H9 (cell line): Measurements from ENCODE around the gene PDPK1. TPM values are rescaled to one million over a fixed set of nuclear protein-coding genes. Genes with fewer than 3 reads are reported as not detected.
"Not testable (repeated sequence)": the region's sequence is repeated elsewhere in the genome, so short reads cannot be mapped to it uniquely, and the experiment has no call there.

Source experiments
- DNase-seq: peaks from one replicate; pipeline ENCODE4 v3.0.0-alpha.2; 2017
- H2AFZ ChIP-seq: one replicate; pipeline ENCODE4 v1.6.1; 2013; ENCODE audit warnings: mild to moderate bottlenecking, low read length, control low read depth, moderate library complexity
- H2AK5ac ChIP-seq: 2 replicates; pipeline ENCODE4 v1.6.1; 2013; ENCODE audit warnings: low read length, control low read depth, mixed read lengths; ENCODE audit not compliant: insufficient read length
- H2BK120ac ChIP-seq: one replicate; pipeline ENCODE4 v1.6.1; 2013; ENCODE audit warnings: low read depth, mild to moderate bottlenecking, low read length, control low read depth, inconsistent platforms; ENCODE audit not compliant: poor library complexity, severe bottlenecking
- H2BK12ac ChIP-seq: 2 replicates; pipeline ENCODE4 v1.6.1; 2013; ENCODE audit warnings: low read length, control low read depth, mixed read lengths, low read depth; ENCODE audit not compliant: insufficient read length
- H2BK15ac ChIP-seq: 2 replicates; pipeline ENCODE4 v1.6.1; 2013; ENCODE audit warnings: low read depth, low read length, control low read depth
- H2BK20ac ChIP-seq: one replicate; pipeline ENCODE4 v1.6.1; 2013; ENCODE audit warnings: low read depth, mild to moderate bottlenecking, low read length, control low read depth, inconsistent platforms; ENCODE audit not compliant: poor library complexity, severe bottlenecking
- H2BK5ac ChIP-seq: 2 replicates; pipeline ENCODE4 v1.6.1; 2013; ENCODE audit warnings: low read length, control low read depth, mixed read lengths; ENCODE audit not compliant: insufficient read length
- H3K14ac ChIP-seq: 2 replicates; pipeline ENCODE4 v1.6.1; 2013; ENCODE audit warnings: low read length, control low read depth; ENCODE audit not compliant: insufficient read depth
- H3K18ac ChIP-seq: 2 replicates; pipeline ENCODE4 v1.6.1; 2013; ENCODE audit warnings: low read depth, mild to moderate bottlenecking, mixed read lengths, low read length, control low read depth; ENCODE audit not compliant: insufficient read length
- H3K23ac ChIP-seq: 2 replicates; pipeline ENCODE4 v1.6.1; 2013; ENCODE audit warnings: low read length, control low read depth, mixed read lengths, low read depth; ENCODE audit not compliant: insufficient read length
- H3K23me2 ChIP-seq: 2 replicates; pipeline ENCODE4 v1.6.1; 2013; ENCODE audit warnings: low read depth, mild to moderate bottlenecking, mixed read lengths, low read length, control low read depth; ENCODE audit not compliant: insufficient read length, poor library complexity, severe bottlenecking
- H3K27ac ChIP-seq: 2 replicates; pipeline ENCODE4 v1.5.1; 2013; ENCODE audit warnings: low read length, control low read depth, mixed read lengths, low read depth; ENCODE audit not compliant: insufficient read length
- H3K27me3 ChIP-seq: 2 replicates; pipeline ENCODE4 v1.6.1; 2013; ENCODE audit warnings: low read length, control low read depth, inconsistent platforms; ENCODE audit not compliant: insufficient read depth
- H3K4ac ChIP-seq: 2 replicates; pipeline ENCODE4 v1.6.1; 2013; ENCODE audit warnings: low read depth, mild to moderate bottlenecking, control low read depth, inconsistent platforms, low read length, moderate library complexity
- H3K4me1 ChIP-seq: 2 replicates; pipeline ENCODE4 v1.6.1; 2013; ENCODE audit warnings: low read length, control low read depth, inconsistent platforms; ENCODE audit not compliant: insufficient read depth
- H3K4me2 ChIP-seq: 2 replicates; pipeline ENCODE4 v1.6.1; 2013; ENCODE audit warnings: low read length, control low read depth, mixed read lengths; ENCODE audit not compliant: insufficient read length, insufficient read depth
- H3K56ac ChIP-seq: 2 replicates; pipeline ENCODE4 v1.6.1; 2013; ENCODE audit warnings: low read depth, mild to moderate bottlenecking, mixed read lengths, low read length, control low read depth; ENCODE audit not compliant: insufficient read length
- H3K79me1 ChIP-seq: 2 replicates; pipeline ENCODE4 v1.6.1; 2013; ENCODE audit warnings: low read depth, mild to moderate bottlenecking, moderate library complexity, low read length, control low read depth, inconsistent platforms; ENCODE audit not compliant: insufficient read depth, poor library complexity, severe bottlenecking
- H3K79me2 ChIP-seq: 2 replicates; pipeline ENCODE4 v1.6.1; 2013; ENCODE audit warnings: low read length, control low read depth, inconsistent platforms; ENCODE audit not compliant: insufficient read depth
- H3K9ac ChIP-seq: 2 replicates; pipeline ENCODE4 v1.6.1; 2013; ENCODE audit warnings: low read length, control low read depth, mixed read lengths; ENCODE audit not compliant: insufficient read length; ENCODE audit errors: extremely low read depth
- H3K9me3 ChIP-seq: one replicate; pipeline ENCODE4 v1.6.1; 2013; ENCODE audit warnings: low read depth, low read length, inconsistent platforms; ENCODE audit not compliant: control insufficient read depth
- H3T11ph ChIP-seq: one replicate; pipeline ENCODE4 v1.6.1; 2013; ENCODE audit warnings: mild to moderate bottlenecking, low read length, control low read depth, inconsistent platforms
- H4K20me1 ChIP-seq: one replicate; pipeline ENCODE4 v1.6.1; 2013; ENCODE audit not compliant: control insufficient read depth, insufficient read length, insufficient read depth
- H4K5ac ChIP-seq: 2 replicates; pipeline ENCODE4 v1.6.1; 2013; ENCODE audit warnings: low read depth, mild to moderate bottlenecking, mixed read lengths, low read length, control low read depth; ENCODE audit not compliant: insufficient read length
- H4K8ac ChIP-seq: replicated peaks from 2 replicates; pipeline ENCODE4 v1.6.1; 2013; ENCODE audit warnings: low read length, control low read depth, mixed read lengths, low read depth; ENCODE audit not compliant: insufficient read length
- H4K91ac ChIP-seq: 2 replicates; pipeline ENCODE4 v1.6.1; 2013; ENCODE audit warnings: low read depth, mild to moderate bottlenecking, moderate library complexity, mixed read lengths, low read length, control low read depth; ENCODE audit not compliant: insufficient read length
- H3K27ac Mint-ChIP-seq, 3 experiments: 2 replicates in 2 of 3; 3 replicates in 1 of 3; pipeline ENCODE4 v1.8.0; 2020 to 2021; ENCODE audit warnings: mixed read lengths in 3 of 3, mild to moderate bottlenecking in 1 of 3, moderate library complexity in 1 of 3
- H3K27me3 Mint-ChIP-seq: 2 replicates; pipeline ENCODE4 v1.8.0; 2021; ENCODE audit warnings: low read depth, mild to moderate bottlenecking, moderate library complexity, mixed read lengths
- H3K36me3 Mint-ChIP-seq, 3 experiments: 2 replicates in 2 of 3; 3 replicates in 1 of 3; pipeline ENCODE4 v1.8.0; 2020 to 2021; ENCODE audit warnings: low read depth in 3 of 3, mixed read lengths in 3 of 3; ENCODE audit not compliant: insufficient read depth in 1 of 3
- H3K4me1 Mint-ChIP-seq, 2 experiments: 2 replicates each; pipeline ENCODE4 v1.8.0; 2020; ENCODE audit warnings: mixed read lengths in 2 of 2
- H3K4me3 Mint-ChIP-seq, 2 experiments: 2 replicates in 1 of 2; 3 replicates in 1 of 2; pipeline ENCODE4 v1.8.0; 2020 to 2021; ENCODE audit warnings: mild to moderate bottlenecking in 2 of 2, mixed read lengths in 2 of 2, moderate library complexity in 1 of 2
- H3K9me3 Mint-ChIP-seq, 2 experiments: 2 replicates in 1 of 2; 3 replicates in 1 of 2; pipeline ENCODE4 v1.8.0; 2020; ENCODE audit warnings: mild to moderate bottlenecking in 2 of 2, mixed read lengths in 2 of 2, moderate library complexity in 1 of 2
- WGBS: extraction: QIAGEN DNeasy Blood & Tissue Kit; methylation state at CpG from one replicate; pipeline ENCODE4 v1.1.7; 2013; ENCODE audit warnings: missing lambda C conversion rate, low lambda C conversion rate, mixed read lengths; ENCODE audit not compliant: insufficient read length; ENCODE audit errors: extremely low coverage; 5-methylcytosine and 5-hydroxymethylcytosine counted together
- total RNA-seq: library from RNA; stranded (reverse); gene quantifications from 2 replicates; pipeline ENCODE4 v1.2.1, GENCODE V29; 2021

The PDPK1 gene
- total RNA-seq, 1 experiment from 2014 or later = 32.8 TPM

DNA sequence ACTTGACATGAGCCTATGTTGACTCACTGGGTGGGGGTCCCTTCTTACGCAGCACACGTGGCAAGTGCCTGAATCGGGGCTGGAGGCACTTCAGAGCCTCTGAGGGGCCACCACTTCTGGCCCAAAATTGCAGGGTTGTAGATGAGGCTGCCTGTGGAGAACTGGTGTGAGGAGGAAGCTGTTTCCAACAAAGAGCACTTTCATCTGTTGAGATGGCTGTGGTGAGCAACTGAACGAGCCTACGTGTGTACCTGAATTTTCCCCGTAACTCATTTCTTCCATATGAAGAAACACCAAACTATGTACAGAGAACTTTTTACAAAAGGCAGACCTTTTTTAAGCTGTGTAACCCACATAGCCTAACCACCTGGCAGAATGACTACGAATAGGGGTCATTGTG is 64.4 kb downstream of the PDPK1 start:
- not testable (repeated sequence) for H3K4ac ChIP-seq, H2BK15ac ChIP-seq, H3K4me1 ChIP-seq, H3K23me2 ChIP-seq, H3K4me1 Mint-ChIP-seq, H2BK5ac ChIP-seq, H3K4me2 ChIP-seq, H2BK12ac ChIP-seq, DNase-seq, H3K23ac ChIP-seq, H3K27ac Mint-ChIP-seq, H3K27me3 Mint-ChIP-seq, H3K27me3 ChIP-seq, H2AFZ ChIP-seq, H2AK5ac ChIP-seq, H4K5ac ChIP-seq, H4K91ac ChIP-seq, H3T11ph ChIP-seq, H3K4me3 Mint-ChIP-seq, H3K14ac ChIP-seq, H4K8ac ChIP-seq, H3K18ac ChIP-seq, H3K27ac ChIP-seq, H3K9ac ChIP-seq, H4K20me1 ChIP-seq, H2BK120ac ChIP-seq, H3K56ac ChIP-seq, H3K79me2 ChIP-seq, H3K9me3 Mint-ChIP-seq, H2BK20ac ChIP-seq, H3K9me3 ChIP-seq, H3K79me1 ChIP-seq
- no CpG with 5 or more reads among the region's 7 CpGs for WGBS
- H3K36me3 Mint-ChIP-seq = peaks cover 3 to 18% (median 15%) of the 10 kb centered on the region in 3 experiments; a peak in 5 of 7 replicates
